Measurements from ENCODE around the gene BTBD3.

Gene BTBD3

GRCh38 chr20:11952639-11953038 lies 34.9 kb downstream of the BTBD3 start:
- TF ChIP-seq, protein P1, sequence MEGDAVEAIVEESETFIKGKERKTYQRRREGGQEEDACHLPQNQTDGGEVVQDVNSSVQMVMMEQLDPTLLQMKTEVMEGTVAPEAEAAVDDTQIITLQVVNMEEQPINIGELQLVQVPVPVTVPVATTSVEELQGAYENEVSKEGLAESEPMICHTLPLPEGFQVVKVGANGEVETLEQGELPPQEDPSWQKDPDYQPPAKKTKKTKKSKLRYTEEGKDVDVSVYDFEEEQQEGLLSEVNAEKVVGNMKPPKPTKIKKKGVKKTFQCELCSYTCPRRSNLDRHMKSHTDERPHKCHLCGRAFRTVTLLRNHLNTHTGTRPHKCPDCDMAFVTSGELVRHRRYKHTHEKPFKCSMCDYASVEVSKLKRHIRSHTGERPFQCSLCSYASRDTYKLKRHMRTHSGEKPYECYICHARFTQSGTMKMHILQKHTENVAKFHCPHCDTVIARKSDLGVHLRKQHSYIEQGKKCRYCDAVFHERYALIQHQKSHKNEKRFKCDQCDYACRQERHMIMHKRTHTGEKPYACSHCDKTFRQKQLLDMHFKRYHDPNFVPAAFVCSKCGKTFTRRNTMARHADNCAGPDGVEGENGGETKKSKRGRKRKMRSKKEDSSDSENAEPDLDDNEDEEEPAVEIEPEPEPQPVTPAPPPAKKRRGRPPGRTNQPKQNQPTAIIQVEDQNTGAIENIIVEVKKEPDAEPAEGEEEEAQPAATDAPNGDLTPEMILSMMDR (IDR thresholded peaks at IDR 0.05; ENCODE audit: low read depth, low read length, missing control alignments) = no peak
- in situ Hi-C loops (cut with HindIII; ENCODE audit: low sequenced_read_pairs) = no loop called here
- peak; percentile 24 for DNase-seq (ENCODE audit: low read depth)
- no peak overlapping the region for H3K4me3 ChIP-seq (ENCODE audit: low read depth, low read length)

DNA sequence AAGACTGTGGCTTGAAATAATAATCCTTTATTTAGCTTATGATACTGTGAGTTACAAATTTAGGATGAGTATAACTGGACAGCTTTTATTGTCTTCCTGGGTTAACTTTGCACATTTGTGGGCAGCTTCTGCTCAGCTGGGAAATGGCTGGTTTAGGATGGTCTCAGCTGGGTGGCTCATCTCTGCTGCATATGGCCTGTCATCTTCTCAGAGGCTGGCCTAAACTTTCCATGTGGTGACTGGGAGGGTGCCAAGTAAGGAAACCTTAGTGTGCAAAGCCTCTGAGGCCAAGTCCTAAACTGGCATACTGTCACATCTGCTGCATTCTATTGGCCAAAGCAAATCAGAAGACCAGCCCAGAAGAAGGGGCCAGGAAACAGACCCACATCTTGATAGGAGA lies 40.2 kb downstream of the BTBD3 start:
- TF ChIP-seq, protein P1 (IDR thresholded peaks at IDR 0.05; ENCODE audit: low read depth, low read length, missing control alignments) = no peak
- in situ Hi-C loops (cut with HindIII; ENCODE audit: low sequenced_read_pairs) = no loop called here
- H3K4me3 ChIP-seq (ENCODE audit: low read depth, low read length) = no peak overlapping the region
- DNase-seq (ENCODE audit: low read depth) = no peak

DNA sequence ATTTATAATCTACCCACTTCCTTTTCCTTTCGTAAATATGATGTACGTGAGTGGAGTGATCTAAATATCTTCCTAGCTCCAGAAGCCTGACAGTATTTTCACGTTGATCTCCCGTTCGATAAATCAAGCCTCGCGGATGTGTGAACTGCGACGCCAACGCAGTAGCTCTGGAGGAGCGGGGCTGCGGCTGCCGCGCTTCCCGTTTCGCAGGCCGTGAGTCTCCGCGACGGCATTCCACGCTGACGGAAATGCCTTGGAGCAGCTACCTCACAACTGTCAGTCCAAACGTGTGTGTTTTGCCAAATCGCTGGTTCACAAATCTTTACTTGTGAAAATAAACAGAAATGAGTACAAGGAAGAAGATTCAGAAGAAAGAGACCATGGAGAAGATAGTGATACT lies 41.2 kb downstream of the BTBD3 start:
- DNase-seq (ENCODE audit: low read depth) = no peak
- in situ Hi-C loops (cut with HindIII; ENCODE audit: low sequenced_read_pairs) = no loop called here
- TF ChIP-seq, protein P1 (IDR thresholded peaks at IDR 0.05; ENCODE audit: low read depth, low read length, missing control alignments) = no peak
- H3K4me3 ChIP-seq (ENCODE audit: low read depth, low read length) = no peak overlapping the region

GRCh38 chr20:11965602-11966001 lies 47.9 kb downstream of the BTBD3 start:
- TF ChIP-seq, protein P1 (IDR thresholded peaks at IDR 0.05; ENCODE audit: low read depth, low read length, missing control alignments) = no peak
- in situ Hi-C loops (cut with HindIII; ENCODE audit: low sequenced_read_pairs) = no loop called here
- H3K4me3 ChIP-seq (ENCODE audit: low read depth, low read length) = no peak overlapping the region
- DNase-seq (ENCODE audit: low read depth) = no peak

GRCh38 chr20:11966186-11966585 lies 48.5 kb downstream of the BTBD3 start:
- H3K4me3 ChIP-seq (ENCODE audit: low read depth, low read length) = no peak overlapping the region
- no peak for DNase-seq (ENCODE audit: low read depth)
- TF ChIP-seq, protein P1 (IDR thresholded peaks at IDR 0.05; ENCODE audit: low read depth, low read length, missing control alignments) = no peak
- in situ Hi-C loops (cut with HindIII; ENCODE audit: low sequenced_read_pairs) = no loop called here

GRCh38 chr20:11970243-11970836 lies 52.6 kb downstream of the BTBD3 start:
- no peak for DNase-seq (ENCODE audit: low read depth)
- TF ChIP-seq, protein P1 (IDR thresholded peaks at IDR 0.05; ENCODE audit: low read depth, low read length, missing control alignments) = no peak
- in situ Hi-C loops (cut with HindIII; ENCODE audit: low sequenced_read_pairs) = no loop called here

More at GRCh38 chr20:11970243-11970836, 52.6 kb downstream of the BTBD3 start:
- no peak overlapping the region for H3K4me3 ChIP-seq (ENCODE audit: low read depth, low read length)

Measured in astrocyte of the cerebellum (primary cell).